GM23248 (cell line): Measurements from ENCODE around the gene SLC7A11. TPM values are rescaled to one million over a fixed set of nuclear protein-coding genes. Genes with fewer than 3 reads are reported as not detected.

Source experiments
- DNase-seq: peaks from one replicate; pipeline ENCODE4 v3.0.0-alpha.2; 2015
- H2AFZ ChIP-seq: fragments of 200-600 bp; sonication (generic); 2 replicates; pipeline ENCODE4 v1.6.1; 2016; ENCODE audit warnings: antibody characterized with exemption
- H3F3A ChIP-seq: fragments of 200-600 bp; sonication (generic); 2 replicates; pipeline ENCODE4 v1.6.1; 2016; ENCODE audit warnings: mild to moderate bottlenecking, antibody characterized with exemption, mixed run types; ENCODE audit not compliant: insufficient read depth
- H3K27ac ChIP-seq: fragments of 200-600 bp; sonication (generic); 2 replicates; pipeline ENCODE4 v1.5.1; 2016; ENCODE audit warnings: mild to moderate bottlenecking
- H3K27me3 ChIP-seq: fragments of 200-600 bp; sonication (generic); replicated peaks from 2 replicates; pipeline ENCODE4 v1.6.1; 2016; ENCODE audit warnings: mild to moderate bottlenecking; ENCODE audit not compliant: insufficient read depth
- H3K36me3 ChIP-seq: fragments of 200-600 bp; sonication (generic); 2 replicates; pipeline ENCODE4 v1.6.1; 2016; ENCODE audit warnings: low read depth, mild to moderate bottlenecking
- H3K4me1 ChIP-seq: fragments of 200-600 bp; sonication (generic); 2 replicates; pipeline ENCODE4 v1.6.1; 2016; ENCODE audit warnings: mild to moderate bottlenecking; ENCODE audit not compliant: insufficient read depth
- H3K4me2 ChIP-seq: fragments of 200-600 bp; sonication (generic); one replicate; pipeline ENCODE4 v1.6.1; 2016; ENCODE audit warnings: mild to moderate bottlenecking; ENCODE audit not compliant: unreplicated experiment
- H3K4me3 ChIP-seq: fragments of 200-600 bp; sonication (generic); 2 replicates; pipeline ENCODE4 v1.5.1; 2016; ENCODE audit warnings: mild to moderate bottlenecking
- H3K79me2 ChIP-seq: fragments of 200-600 bp; sonication (generic); 2 replicates; pipeline ENCODE4 v1.6.1; 2016; ENCODE audit warnings: mild to moderate bottlenecking; ENCODE audit not compliant: insufficient read depth
- H3K9ac ChIP-seq: fragments of 200-600 bp; sonication (generic); 2 replicates; pipeline ENCODE4 v1.6.1; 2016; ENCODE audit warnings: mild to moderate bottlenecking
- H3K9me2 ChIP-seq: fragments of 200-600 bp; sonication (generic); 2 replicates; pipeline ENCODE4 v1.6.1; 2016; ENCODE audit warnings: mixed run types, mild to moderate bottlenecking, moderate library complexity; ENCODE audit not compliant: insufficient read depth
- H3K9me3 ChIP-seq: fragments of 200-600 bp; sonication (generic); one replicate; pipeline ENCODE4 v1.6.1; 2017; ENCODE audit warnings: low read depth
- H4K20me1 ChIP-seq: fragments of 200-600 bp; sonication (generic); 2 replicates; pipeline ENCODE4 v1.6.0; 2016; ENCODE audit not compliant: insufficient read depth
- EZH2 ChIP-seq: fragments of 200-600 bp; sonication (generic); IDR thresholded peaks from 2 replicates; pipeline ENCODE4 v1.6.1; 2018; ENCODE audit warnings: antibody characterized with exemption, mild to moderate bottlenecking; ENCODE audit not compliant: insufficient read depth, poor library complexity, severe bottlenecking
- EZH2phosphoT487 ChIP-seq: fragments of 200-600 bp; sonication (generic); IDR thresholded peaks from 2 replicates; pipeline ENCODE4 v1.6.1; 2018; ENCODE audit warnings: antibody characterized with exemption, moderate library complexity, mild to moderate bottlenecking, low read depth; ENCODE audit not compliant: insufficient read depth
- WGBS, 2 experiments: methylation state at CpG; one replicate each; pipeline ENCODE4 v1.1.6; 2015 to 2017; ENCODE audit warnings: low lambda C conversion rate in 2 of 2, low coverage in 1 of 2; ENCODE audit errors: missing lambda C conversion rate in 2 of 2; 5-methylcytosine and 5-hydroxymethylcytosine counted together
- in situ Hi-C: fragments of 300-500 bp; cut with MboI; formaldehyde crosslinking; loops from 2 replicates; pipeline ENCODE4 v1.15.0; 2020
- polyA plus RNA-seq: library from polyadenylated mRNA; unstranded; fragments of >200 nt; fragmentation: Nextera tagmentation; extraction: Ambion mirVana; gene quantifications from 2 replicates; pipeline ENCODE4 v1.2.1, GENCODE V29; 2016
- total RNA-seq: library from RNA; depleted of rRNA; stranded (reverse); fragments of >200 nt; shearing (Covaris generic); gene quantifications from 2 replicates; pipeline ENCODE4 v1.2.3, GENCODE V29; 2014

Gene SLC7A11
- total and polyA plus RNA-seq, 2 experiments from 2014 or later = 19.6 to 72.3 TPM

DNA sequence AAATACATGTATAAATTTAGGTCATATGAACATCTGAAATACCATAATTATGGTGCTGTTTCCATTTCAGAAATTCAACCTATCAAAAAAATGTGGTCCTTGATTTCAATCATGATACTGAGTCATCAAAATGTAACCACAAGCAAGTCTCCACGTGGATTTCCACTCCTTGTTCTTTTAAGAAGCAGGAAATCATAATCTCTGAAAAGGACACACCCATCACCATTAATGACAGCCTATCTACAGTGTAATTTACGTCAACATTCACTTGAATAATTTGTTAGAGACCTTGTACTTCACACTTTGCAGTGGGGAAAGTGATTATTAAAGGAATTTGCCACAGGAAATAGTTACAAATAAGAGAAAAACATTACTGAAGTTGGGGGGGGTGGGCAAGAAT, 17.7 kb upstream of the SLC7A11 start:
- WGBS, 2 experiments = 48% methylated on average over 2 of the region's 2 CpGs
- in situ Hi-C loops = no loop called here
- H3K27ac ChIP-seq = peak overlapping the region; percentile 29; the same call in 1 of the 2 replicates
- H3K4me3 ChIP-seq = no peak overlapping the region
- H4K20me1 ChIP-seq = no peaks in the 10 kb centered on the region
- H3K4me2 ChIP-seq = peak overlapping the region; percentile 57
- peaks cover 11% of the 10 kb centered on the region; the same call in 1 of the 2 replicates for H3F3A ChIP-seq
- peak overlapping the region; percentile 60 for H2AFZ ChIP-seq
- H3K79me2 ChIP-seq = no peaks in the 10 kb centered on the region
- H3K9me2 ChIP-seq = no peaks in the 10 kb centered on the region; the same call in 1 of the 2 replicates
- peak; percentile 67 for DNase-seq
- H3K27me3 ChIP-seq = no peaks in the 10 kb centered on the region
- TF ChIP-seq EZH2 (no peak), EZH2phosphoT487 (no peak)
- H3K4me1 ChIP-seq = peaks cover 16% of the 10 kb centered on the region
- no peaks in the 10 kb centered on the region for H3K9me3 ChIP-seq
- H3K36me3 ChIP-seq = no peaks in the 10 kb centered on the region
- H3K9ac ChIP-seq = no peak overlapping the region

GRCh38 chr4:138259271-138259670, 17.1 kb upstream of the SLC7A11 start:
- Histone ChIP-seq H3K79me2 (no peaks in the 10 kb centered on the region), H3K27me3 (no peaks in the 10 kb centered on the region), H3K27ac (peak overlapping the region; percentile 29; the same call in 1 of the 2 replicates), H3K36me3 (no peaks in the 10 kb centered on the region), H2AFZ (peak overlapping the region; percentile 60), H3K9me3 (no peaks in the 10 kb centered on the region), H3K9me2 (no peaks in the 10 kb centered on the region; the same call in 1 of the 2 replicates), H3K4me3 (peak overlapping the region; percentile 15), H3F3A (peaks cover 11% of the 10 kb centered on the region; the same call in 1 of the 2 replicates), H3K4me2 (peak overlapping the region; percentile 57), H4K20me1 (no peaks in the 10 kb centered on the region), H3K4me1 (peaks cover 16% of the 10 kb centered on the region), H3K9ac (no peak overlapping the region)
- TF ChIP-seq EZH2 (no peak), EZH2phosphoT487 (no peak)
- DNase-seq = no peak
- in situ Hi-C loops = no loop called here
- 54 to 55% methylated on average over 4 of the region's 4 CpGs for WGBS, 2 experiments

DNA sequence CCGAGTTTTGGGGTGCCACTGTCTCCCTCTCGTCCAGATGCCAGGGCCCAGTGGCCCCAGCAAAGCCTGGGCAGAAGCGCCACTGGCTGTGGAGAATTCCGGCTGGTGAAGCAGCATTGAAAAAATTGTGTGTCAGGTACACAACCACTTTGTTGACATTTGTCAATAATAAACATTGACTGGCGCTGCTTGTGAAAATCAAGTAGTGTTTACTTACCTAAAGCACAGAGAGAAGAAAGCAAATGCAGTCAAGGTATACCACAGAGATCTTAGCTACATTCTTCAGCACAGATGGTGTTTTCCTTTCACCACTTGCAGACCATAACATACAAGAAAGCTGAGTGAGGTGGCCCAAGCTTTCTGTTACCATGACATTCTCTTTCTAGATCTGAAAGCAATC, 14.5 kb upstream of the SLC7A11 start:
- H2AFZ ChIP-seq = no peak overlapping the region
- in situ Hi-C loops = no loop called here

GRCh38 chr4:138255917-138256597, 13.9 kb upstream of the SLC7A11 start:
- H3K4me2 ChIP-seq = no peak overlapping the region
- TF ChIP-seq EZH2phosphoT487 (no peak), EZH2 (no peak)

More for the DNA sequence above, 14.5 kb upstream of the SLC7A11 start:
- H3K4me1 ChIP-seq = peaks cover 29% of the 10 kb centered on the region
- no peaks in the 10 kb centered on the region for H3K27me3 ChIP-seq
- no peak for DNase-seq
- H4K20me1 ChIP-seq = no peaks in the 10 kb centered on the region
- H3K9me2 ChIP-seq = no peaks in the 10 kb centered on the region; the same call in 1 of the 2 replicates
- H3K79me2 ChIP-seq = no peaks in the 10 kb centered on the region
- no peak overlapping the region for H3K27ac ChIP-seq
- no peak overlapping the region for H3K4me3 ChIP-seq
- H3K4me2 ChIP-seq = no peak overlapping the region
- H3K36me3 ChIP-seq = no peaks in the 10 kb centered on the region
- 85 to 88% methylated on average over 5 of the region's 5 CpGs for WGBS, 2 experiments
- no peak for TF ChIP-seq EZH2
- no peak for TF ChIP-seq EZH2phosphoT487
- H3K9ac ChIP-seq = no peak overlapping the region
- H3K9me3 ChIP-seq = no peaks in the 10 kb centered on the region
- peaks cover 11% of the 10 kb centered on the region; the same call in 1 of the 2 replicates for H3F3A ChIP-seq

More at GRCh38 chr4:138255917-138256597, 13.9 kb upstream of the SLC7A11 start:
- H3K27ac ChIP-seq = no peak overlapping the region
- no peaks in the 10 kb centered on the region; the same call in 1 of the 2 replicates for H3K9me2 ChIP-seq
- in situ Hi-C loops = no loop called here
- H3K4me1 ChIP-seq = peaks cover 34% of the 10 kb centered on the region
- no peaks in the 10 kb centered on the region for H3K27me3 ChIP-seq
- no peak overlapping the region for H3K9ac ChIP-seq
- DNase-seq = no peak
- H3K4me3 ChIP-seq = no peak overlapping the region
- 96 to 98% methylated on average over 9 of the region's 9 CpGs for WGBS, 2 experiments
- no peaks in the 10 kb centered on the region for H3K9me3 ChIP-seq
- no peaks in the 10 kb centered on the region for H4K20me1 ChIP-seq
- peaks cover 11% of the 10 kb centered on the region; the same call in 1 of the 2 replicates for H3F3A ChIP-seq
- no peaks in the 10 kb centered on the region for H3K79me2 ChIP-seq
- H2AFZ ChIP-seq = no peak overlapping the region
- H3K36me3 ChIP-seq = no peaks in the 10 kb centered on the region
